GM23248 (cell line): Measurements from ENCODE around the gene LUC7L3. TPM values are rescaled to one million over a fixed set of nuclear protein-coding genes. Genes with fewer than 3 reads are reported as not detected.
A peak's percentile ranks its signal among the peaks of the same experiment; 100 is the strongest.

Experiments
- DNase-seq: peaks from one replicate; pipeline ENCODE4 v3.0.0-alpha.2; 2015
- H2AFZ ChIP-seq: fragments of 200-600 bp; sonication (generic); 2 replicates; pipeline ENCODE4 v1.6.1; 2016; ENCODE audit warnings: antibody characterized with exemption
- H3F3A ChIP-seq: fragments of 200-600 bp; sonication (generic); 2 replicates; pipeline ENCODE4 v1.6.1; 2016; ENCODE audit warnings: mild to moderate bottlenecking, antibody characterized with exemption, mixed run types; ENCODE audit not compliant: insufficient read depth
- H3K27ac ChIP-seq: fragments of 200-600 bp; sonication (generic); 2 replicates; pipeline ENCODE4 v1.5.1; 2016; ENCODE audit warnings: mild to moderate bottlenecking
- H3K27me3 ChIP-seq: fragments of 200-600 bp; sonication (generic); replicated peaks from 2 replicates; pipeline ENCODE4 v1.6.1; 2016; ENCODE audit warnings: mild to moderate bottlenecking; ENCODE audit not compliant: insufficient read depth
- H3K36me3 ChIP-seq: fragments of 200-600 bp; sonication (generic); 2 replicates; pipeline ENCODE4 v1.6.1; 2016; ENCODE audit warnings: low read depth, mild to moderate bottlenecking
- H3K4me1 ChIP-seq: fragments of 200-600 bp; sonication (generic); 2 replicates; pipeline ENCODE4 v1.6.1; 2016; ENCODE audit warnings: mild to moderate bottlenecking; ENCODE audit not compliant: insufficient read depth
- H3K4me2 ChIP-seq: fragments of 200-600 bp; sonication (generic); one replicate; pipeline ENCODE4 v1.6.1; 2016; ENCODE audit warnings: mild to moderate bottlenecking; ENCODE audit not compliant: unreplicated experiment
- H3K4me3 ChIP-seq: fragments of 200-600 bp; sonication (generic); 2 replicates; pipeline ENCODE4 v1.5.1; 2016; ENCODE audit warnings: mild to moderate bottlenecking
- H3K79me2 ChIP-seq: fragments of 200-600 bp; sonication (generic); 2 replicates; pipeline ENCODE4 v1.6.1; 2016; ENCODE audit warnings: mild to moderate bottlenecking; ENCODE audit not compliant: insufficient read depth
- H3K9ac ChIP-seq: fragments of 200-600 bp; sonication (generic); 2 replicates; pipeline ENCODE4 v1.6.1; 2016; ENCODE audit warnings: mild to moderate bottlenecking
- H3K9me2 ChIP-seq: fragments of 200-600 bp; sonication (generic); 2 replicates; pipeline ENCODE4 v1.6.1; 2016; ENCODE audit warnings: mixed run types, mild to moderate bottlenecking, moderate library complexity; ENCODE audit not compliant: insufficient read depth
- H3K9me3 ChIP-seq: fragments of 200-600 bp; sonication (generic); one replicate; pipeline ENCODE4 v1.6.1; 2017; ENCODE audit warnings: low read depth
- H4K20me1 ChIP-seq: fragments of 200-600 bp; sonication (generic); 2 replicates; pipeline ENCODE4 v1.6.0; 2016; ENCODE audit not compliant: insufficient read depth
- EZH2 ChIP-seq: fragments of 200-600 bp; sonication (generic); IDR thresholded peaks from 2 replicates; pipeline ENCODE4 v1.6.1; 2018; ENCODE audit warnings: antibody characterized with exemption, mild to moderate bottlenecking; ENCODE audit not compliant: insufficient read depth, poor library complexity, severe bottlenecking
- EZH2phosphoT487 ChIP-seq: fragments of 200-600 bp; sonication (generic); IDR thresholded peaks from 2 replicates; pipeline ENCODE4 v1.6.1; 2018; ENCODE audit warnings: antibody characterized with exemption, moderate library complexity, mild to moderate bottlenecking, low read depth; ENCODE audit not compliant: insufficient read depth
- WGBS, 2 experiments: methylation state at CpG; one replicate each; pipeline ENCODE4 v1.1.6; 2015 to 2017; ENCODE audit warnings: low lambda C conversion rate in 2 of 2, low coverage in 1 of 2; ENCODE audit errors: missing lambda C conversion rate in 2 of 2; 5-methylcytosine and 5-hydroxymethylcytosine counted together
- in situ Hi-C: fragments of 300-500 bp; cut with MboI; formaldehyde crosslinking; loops from 2 replicates; pipeline ENCODE4 v1.15.0; 2020
- polyA plus RNA-seq: library from polyadenylated mRNA; unstranded; fragments of >200 nt; fragmentation: Nextera tagmentation; extraction: Ambion mirVana; gene quantifications from 2 replicates; pipeline ENCODE4 v1.2.1, GENCODE V29; 2016
- total RNA-seq: library from RNA; depleted of rRNA; stranded (reverse); fragments of >200 nt; shearing (Covaris generic); gene quantifications from 2 replicates; pipeline ENCODE4 v1.2.3, GENCODE V29; 2014

Gene LUC7L3
- total and polyA plus RNA-seq, 2 experiments from 2014 or later = 59.1 to 138 TPM

DNA sequence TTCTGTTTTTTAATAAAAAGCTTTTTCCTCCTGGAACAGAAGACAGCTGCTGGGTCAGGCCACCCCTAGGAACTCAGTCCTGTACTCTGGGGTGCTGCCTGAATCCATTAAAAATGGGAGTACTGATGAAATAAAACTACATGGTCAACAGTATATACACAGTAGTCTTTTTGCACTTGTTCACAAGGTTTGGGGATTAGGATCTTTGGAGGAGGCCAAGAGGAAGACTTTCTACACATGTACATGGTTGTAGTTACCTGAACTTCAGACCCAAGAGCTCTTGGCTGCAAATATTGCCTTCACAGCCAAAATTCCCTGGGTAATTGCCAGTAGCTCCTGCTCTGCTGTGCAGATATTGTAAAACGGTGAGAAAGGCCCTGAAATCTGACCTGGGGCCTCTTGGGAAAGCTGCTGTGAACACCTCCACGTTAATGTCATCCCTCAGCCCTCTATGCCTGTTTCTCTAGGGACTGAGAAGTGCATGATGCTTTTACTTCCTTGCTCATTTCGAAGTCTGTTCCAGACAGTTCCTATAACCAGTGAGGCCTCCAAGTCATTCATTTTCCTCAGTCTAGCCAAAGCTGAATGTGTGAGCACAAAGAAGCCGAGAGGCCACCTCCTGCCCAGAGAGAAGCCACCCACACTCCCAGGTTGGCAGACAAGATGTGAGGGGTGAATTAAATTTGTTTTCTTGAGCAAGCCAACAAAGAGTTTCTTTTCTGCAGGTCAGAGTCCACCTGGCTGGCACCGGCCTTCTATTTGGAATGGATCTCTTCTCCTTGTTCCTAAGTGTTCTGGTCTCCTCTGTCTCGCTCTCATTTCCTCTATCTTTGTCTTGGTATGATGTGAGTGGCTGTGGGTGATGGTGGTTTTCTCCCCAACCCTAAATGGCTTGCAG is 27.6 kb upstream of the LUC7L3 start:
- Histone ChIP-seq H3K36me3 (peaks cover 15% of the 10 kb centered on the region), H4K20me1 (no peaks in the 10 kb centered on the region), H3K4me3 (no peak overlapping the region), H3F3A (peaks cover 68% of the 10 kb centered on the region), H3K27ac (peak overlapping the region; percentile 19), H2AFZ (no peak overlapping the region), H3K27me3 (no peaks in the 10 kb centered on the region), H3K79me2 (no peaks in the 10 kb centered on the region), H3K9me3 (no peaks in the 10 kb centered on the region), H3K9me2 (no peaks in the 10 kb centered on the region), H3K4me1 (peaks cover 57% of the 10 kb centered on the region), H3K9ac (peak overlapping the region; percentile 21; the same call in 1 of the 2 replicates), H3K4me2 (peak overlapping the region; percentile 18)
- in situ Hi-C loops = no loop called here
- 60% methylated on average over 6 of the region's 6 CpGs for WGBS, 2 experiments
- TF ChIP-seq EZH2 (no peak), EZH2phosphoT487 (no peak)
- DNase-seq = peak; percentile 49

DNA sequence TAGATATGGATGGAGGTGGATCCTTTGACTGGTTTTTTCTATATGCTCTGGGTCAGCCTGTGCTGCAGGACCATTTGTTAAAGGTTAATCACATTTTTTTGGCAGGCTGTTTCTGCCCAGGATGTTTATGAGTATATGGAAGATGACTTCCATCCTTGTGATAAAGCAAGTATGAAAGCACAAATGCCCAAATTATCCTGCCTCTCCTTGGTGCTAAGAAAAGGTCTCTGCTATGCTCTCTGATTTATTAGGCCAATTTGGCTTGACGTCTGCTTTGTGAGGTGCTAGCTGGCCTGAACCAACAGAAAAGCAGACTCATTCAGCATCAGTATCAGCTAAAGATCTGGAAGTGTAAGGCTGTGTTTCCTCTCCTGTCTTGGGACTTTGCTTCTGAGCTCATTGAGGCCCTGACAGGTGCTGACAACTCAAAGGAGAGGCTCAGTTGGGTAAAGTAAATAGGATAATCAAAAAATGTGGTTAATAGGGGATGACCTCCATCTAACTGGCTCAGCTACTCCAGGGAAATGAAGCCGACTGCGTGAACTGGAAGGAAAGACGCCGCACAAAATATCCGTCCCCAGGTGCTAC is 26.9 kb upstream of the LUC7L3 start:
- H2AFZ ChIP-seq = no peak overlapping the region
- no peaks in the 10 kb centered on the region for H3K9me2 ChIP-seq

DNA sequence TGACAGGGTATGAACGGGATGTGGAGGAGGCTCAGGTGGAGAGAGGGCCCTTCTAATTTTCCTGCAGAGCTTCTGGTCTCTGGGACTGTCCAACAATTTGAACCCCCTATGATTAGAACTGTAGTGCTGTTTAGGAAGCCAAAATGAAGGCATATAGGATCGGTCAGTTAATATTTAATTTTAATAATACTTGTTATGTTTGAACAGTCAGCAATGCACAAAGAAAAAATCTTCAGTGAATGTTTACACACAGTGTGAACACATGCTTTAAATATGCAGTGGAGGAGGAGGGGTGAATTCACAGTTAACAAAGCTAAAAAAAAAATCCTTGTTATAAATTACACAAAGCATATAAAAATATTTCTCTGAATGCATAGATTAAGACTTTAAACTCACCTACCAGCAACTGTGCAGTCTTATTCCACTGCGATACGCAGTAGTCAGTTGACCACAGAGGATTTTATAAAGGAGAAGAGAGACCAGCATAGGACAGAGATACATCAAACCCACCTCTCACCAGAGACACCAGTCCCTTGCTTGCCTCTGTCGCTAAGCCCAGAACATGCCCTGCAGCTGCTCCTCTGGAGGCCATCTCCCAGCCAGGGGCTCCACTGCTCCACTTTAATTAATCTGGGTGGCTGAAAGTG is 26.2 kb upstream of the LUC7L3 start:
- H3K27ac ChIP-seq = peak overlapping the region; percentile 41

More for the DNA sequence above, 26.9 kb upstream of the LUC7L3 start:
- H3K4me1 ChIP-seq = peaks cover 50% of the 10 kb centered on the region
- H3K9ac ChIP-seq = peak overlapping the region; percentile 21; the same call in 1 of the 2 replicates
- H3K27ac ChIP-seq = peak overlapping the region; percentile 41
- H3K4me3 ChIP-seq = no peak overlapping the region
- in situ Hi-C loops = no loop called here
- H3K4me2 ChIP-seq = peak overlapping the region; percentile 18
- H3K79me2 ChIP-seq = no peaks in the 10 kb centered on the region
- no peak for DNase-seq
- peaks cover 22% of the 10 kb centered on the region for H3K36me3 ChIP-seq
- H3K27me3 ChIP-seq = no peaks in the 10 kb centered on the region
- TF ChIP-seq EZH2phosphoT487 (no peak), EZH2 (no peak)
- H4K20me1 ChIP-seq = no peaks in the 10 kb centered on the region
- 88 to 92% methylated on average over 6 of the region's 6 CpGs for WGBS, 2 experiments
- H3F3A ChIP-seq = peaks cover 69% of the 10 kb centered on the region
- H3K9me3 ChIP-seq = no peaks in the 10 kb centered on the region

DNA sequence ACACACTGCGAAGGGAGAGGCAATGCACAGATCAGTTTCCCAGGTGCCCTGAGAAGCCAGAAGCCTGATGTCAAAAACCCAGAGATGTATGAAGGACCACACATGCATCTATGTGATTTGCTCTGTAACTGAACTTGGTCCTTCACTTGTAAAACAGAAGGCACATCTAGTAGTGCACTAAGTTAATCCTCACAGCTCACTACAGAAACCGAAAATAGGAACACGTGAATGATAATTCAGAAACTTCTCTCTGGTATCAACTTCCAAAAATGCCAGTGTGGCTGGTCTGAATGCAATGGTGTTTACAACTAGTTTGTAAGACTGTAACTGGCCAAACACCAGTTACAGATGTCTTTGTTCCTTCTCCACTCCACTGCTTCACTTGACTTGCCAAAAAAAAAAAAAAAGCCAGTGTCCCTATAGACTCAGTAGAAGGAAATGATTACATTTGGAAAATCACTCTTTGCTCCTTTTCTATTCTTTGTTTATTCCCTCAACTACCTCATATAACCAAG is 23.0 kb upstream of the LUC7L3 start:
- peaks cover 47% of the 10 kb centered on the region for H3K4me1 ChIP-seq
- H3K9me3 ChIP-seq = no peaks in the 10 kb centered on the region
- no peaks in the 10 kb centered on the region for H3K9me2 ChIP-seq
- H3F3A ChIP-seq = peaks cover 86% of the 10 kb centered on the region
- no peak overlapping the region for H3K4me2 ChIP-seq
- TF ChIP-seq EZH2phosphoT487 = no peak
- no peak for TF ChIP-seq EZH2
- no peaks in the 10 kb centered on the region for H4K20me1 ChIP-seq
- H3K9ac ChIP-seq = no peak overlapping the region
- H3K36me3 ChIP-seq = peaks cover 39% of the 10 kb centered on the region
- DNase-seq = no peak
- in situ Hi-C loops = loop anchor here (5.0 kb wide), 1 partner anchor 149 kb away; the partner anchor contains the start of gene SPATA20
- peaks cover 10% of the 10 kb centered on the region for H3K79me2 ChIP-seq
- no peaks in the 10 kb centered on the region for H3K27me3 ChIP-seq
- no peak overlapping the region for H3K4me3 ChIP-seq
- 93 to 96% methylated on average over 3 of the region's 3 CpGs for WGBS, 2 experiments
- H3K27ac ChIP-seq = no peak overlapping the region
- no peak overlapping the region for H2AFZ ChIP-seq

More for the DNA sequence above, 26.2 kb upstream of the LUC7L3 start:
- Histone ChIP-seq H4K20me1 (no peaks in the 10 kb centered on the region), H3K9ac (peak overlapping the region; percentile 34; the same call in 1 of the 2 replicates), H3F3A (peaks cover 73% of the 10 kb centered on the region), H3K4me3 (no peak overlapping the region), H3K4me1 (peaks cover 49% of the 10 kb centered on the region), H2AFZ (no peak overlapping the region), H3K27me3 (no peaks in the 10 kb centered on the region), H3K79me2 (no peaks in the 10 kb centered on the region), H3K4me2 (peak overlapping the region; percentile 18), H3K9me2 (no peaks in the 10 kb centered on the region), H3K9me3 (no peaks in the 10 kb centered on the region), H3K36me3 (peaks cover 29% of the 10 kb centered on the region)
- in situ Hi-C loops = no loop called here
- TF ChIP-seq EZH2 (no peak), EZH2phosphoT487 (no peak)
- peak; percentile 65 for DNase-seq
- WGBS, 2 experiments = 57 to 66% methylated on average over 5 of the region's 5 CpGs
